Measurements from ENCODE around the gene APPBP2. TPM values are rescaled to one million over a fixed set of nuclear protein-coding genes. Genes with fewer than 3 reads are reported as not detected.

Gene APPBP2
- total RNA-seq, 1 donor from 2014 or later, result 15.5 TPM

GRCh38 chr17:60398227-60398959 is 127.6 kb downstream of the APPBP2 start:
- Histone ChIP-seq H3K36me3 (ENCODE audit: control insufficient read depth, insufficient read depth, low read length) (no peaks in the 10 kb centered on the region), H3K27me3 (ENCODE audit: control insufficient read depth, insufficient read depth, low read length) (no peaks in the 10 kb centered on the region), H3K4me3 (ENCODE audit: low read depth, low read length) (no peak overlapping the region)
- FAIRE-seq, result no peak
- TF ChIP-seq CTCF (IDR thresholded peaks at IDR 0.05; ENCODE audit: insufficient read depth, low read length, severe bottlenecking), result no peak
- no peak for DNase-seq (ENCODE audit: low read depth)

- FAIRE-seq (no peak), DNase-seq (ENCODE audit: low read depth) (no peak)
- Histone ChIP-seq H3K4me3 (ENCODE audit: low read depth, low read length) (no peak overlapping the region), H3K27me3 (ENCODE audit: control insufficient read depth, insufficient read depth, low read length) (no peaks in the 10 kb centered on the region), H3K36me3 (ENCODE audit: control insufficient read depth, insufficient read depth, low read length) (no peaks in the 10 kb centered on the region)
- TF ChIP-seq CTCF (IDR thresholded peaks at IDR 0.05; ENCODE audit: insufficient read depth, low read length, severe bottlenecking), result no peak
These were observed 129.6 kb downstream of the APPBP2 start for GRCh38 chr17:60396412-60396811.

GRCh38 chr17:60395508-60396065 is 130.5 kb downstream of the APPBP2 start:
- no peak for TF ChIP-seq CTCF (IDR thresholded peaks at IDR 0.05; ENCODE audit: insufficient read depth, low read length, severe bottlenecking)
- H3K27me3 ChIP-seq (ENCODE audit: control insufficient read depth, insufficient read depth, low read length), result no peaks in the 10 kb centered on the region
- no peak overlapping the region for H3K4me3 ChIP-seq (ENCODE audit: low read depth, low read length)
- DNase-seq (ENCODE audit: low read depth) (no peak), FAIRE-seq (no peak)
- H3K36me3 ChIP-seq (ENCODE audit: control insufficient read depth, insufficient read depth, low read length), result no peaks in the 10 kb centered on the region

- DNase-seq (ENCODE audit: low read depth), result no peak
- Histone ChIP-seq H3K36me3 (ENCODE audit: control insufficient read depth, insufficient read depth, low read length) (no peaks in the 10 kb centered on the region), H3K27me3 (ENCODE audit: control insufficient read depth, insufficient read depth, low read length) (no peaks in the 10 kb centered on the region), H3K4me3 (ENCODE audit: low read depth, low read length) (no peak overlapping the region)
- no peak for TF ChIP-seq CTCF (IDR thresholded peaks at IDR 0.05; ENCODE audit: insufficient read depth, low read length, severe bottlenecking)
- no peak for FAIRE-seq
These were observed 132.0 kb downstream of the APPBP2 start for GRCh38 chr17:60393840-60394723.

Other genes with a start within 250 kb of the APPBP2 start
- 35.8 and 43.5 TPM in 2 replicates for gene USP32, start 134.1 kb downstream of the APPBP2 start, total RNA-seq
- not detected in 2 replicates for gene CHCT1, start 103.8 kb downstream of the APPBP2 start, total RNA-seq
- 3.2 and 3.8 TPM in 2 replicates for gene PPM1D, start 74.0 kb upstream of the APPBP2 start, total RNA-seq
- 10.3 and 19.5 TPM in 2 replicates for gene BCAS3, start 151.6 kb upstream of the APPBP2 start, total RNA-seq

Measured in bronchial epithelial cell (primary cell).